LNCAP (cell line): ENCODE data around the gene GPD1L.

ENCODE experiments used
- TF ChIP-seq, protein P1 (sequence below): fragments of 450-650 bp; IDR thresholded peaks from 2 replicates; pipeline ENCODE4 v1.5.1; 2017; ENCODE audit warnings: mild to moderate bottlenecking

GPD1L gene

DNA sequence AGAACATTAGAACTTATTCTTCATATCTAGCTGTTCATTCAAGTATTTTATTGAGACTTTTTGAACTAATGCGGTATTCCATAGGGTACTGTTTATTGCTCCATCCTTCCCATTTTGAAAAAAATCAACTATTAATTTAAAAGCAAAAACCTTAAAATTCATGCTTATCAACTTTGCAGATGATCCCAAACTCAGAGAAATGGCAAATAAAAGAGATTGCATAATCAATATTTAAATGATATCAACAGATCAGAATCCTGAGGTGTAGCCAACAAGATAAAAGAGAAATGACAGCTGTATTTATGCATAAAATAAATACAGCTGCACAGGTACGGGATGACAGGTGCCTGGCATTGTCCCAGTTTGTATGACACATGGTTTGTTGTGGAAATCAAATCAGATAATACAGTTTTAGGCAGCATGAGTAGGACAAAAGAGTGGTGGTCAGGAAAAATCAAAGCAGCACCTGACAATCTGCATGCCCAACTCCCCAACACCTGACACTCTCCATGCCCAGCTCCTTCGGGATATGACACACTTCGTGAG lies 89.6 kb downstream of the GPD1L start:
- TF ChIP-seq, protein P1, sequence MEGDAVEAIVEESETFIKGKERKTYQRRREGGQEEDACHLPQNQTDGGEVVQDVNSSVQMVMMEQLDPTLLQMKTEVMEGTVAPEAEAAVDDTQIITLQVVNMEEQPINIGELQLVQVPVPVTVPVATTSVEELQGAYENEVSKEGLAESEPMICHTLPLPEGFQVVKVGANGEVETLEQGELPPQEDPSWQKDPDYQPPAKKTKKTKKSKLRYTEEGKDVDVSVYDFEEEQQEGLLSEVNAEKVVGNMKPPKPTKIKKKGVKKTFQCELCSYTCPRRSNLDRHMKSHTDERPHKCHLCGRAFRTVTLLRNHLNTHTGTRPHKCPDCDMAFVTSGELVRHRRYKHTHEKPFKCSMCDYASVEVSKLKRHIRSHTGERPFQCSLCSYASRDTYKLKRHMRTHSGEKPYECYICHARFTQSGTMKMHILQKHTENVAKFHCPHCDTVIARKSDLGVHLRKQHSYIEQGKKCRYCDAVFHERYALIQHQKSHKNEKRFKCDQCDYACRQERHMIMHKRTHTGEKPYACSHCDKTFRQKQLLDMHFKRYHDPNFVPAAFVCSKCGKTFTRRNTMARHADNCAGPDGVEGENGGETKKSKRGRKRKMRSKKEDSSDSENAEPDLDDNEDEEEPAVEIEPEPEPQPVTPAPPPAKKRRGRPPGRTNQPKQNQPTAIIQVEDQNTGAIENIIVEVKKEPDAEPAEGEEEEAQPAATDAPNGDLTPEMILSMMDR = no peak

GRCh38 chr3:32197991-32198390 lies 91.6 kb downstream of the GPD1L start:
- TF ChIP-seq, protein P1 = no peak

DNA sequence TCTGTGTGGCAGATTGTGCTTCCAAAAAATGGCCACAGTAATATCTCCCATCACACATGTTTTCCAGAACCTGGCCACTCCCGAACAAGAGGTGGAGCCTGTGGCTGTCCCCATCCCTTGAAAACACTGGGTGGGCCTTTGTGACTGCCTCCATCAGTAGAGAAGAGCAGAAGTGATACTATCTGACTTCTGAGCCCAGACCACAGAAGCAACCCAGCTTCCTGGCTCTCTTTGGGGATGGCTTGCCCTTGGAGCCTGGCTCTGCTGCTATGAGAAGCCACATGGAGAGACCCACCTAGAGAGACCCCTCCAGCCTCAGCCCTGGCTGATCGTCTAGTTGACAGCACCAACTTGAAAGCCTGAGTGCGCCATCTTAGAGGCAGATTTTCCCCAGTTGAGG lies 92.3 kb downstream of the GPD1L start:
- TF ChIP-seq, protein P1 = no peak

DNA sequence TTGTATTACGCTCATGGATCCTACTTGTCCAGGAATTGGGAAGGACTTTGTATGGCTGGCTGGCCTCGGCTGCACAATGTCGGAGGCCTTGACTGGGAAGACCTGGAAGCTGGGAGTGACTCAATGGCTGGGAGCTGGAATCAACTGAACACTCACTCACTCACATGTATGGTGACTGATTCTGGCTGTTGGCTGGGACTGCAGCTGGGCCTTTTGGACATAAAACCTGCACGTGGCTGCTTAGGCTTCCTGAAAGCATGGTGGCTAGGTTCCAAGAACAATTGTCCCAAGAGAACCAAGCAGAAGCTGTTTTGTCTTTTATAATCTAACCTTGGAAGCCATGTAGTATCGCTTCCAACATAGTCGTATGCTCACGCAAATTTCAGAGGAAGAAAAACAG lies 94.1 kb downstream of the GPD1L start:
- TF ChIP-seq, protein P1 = no peak

DNA sequence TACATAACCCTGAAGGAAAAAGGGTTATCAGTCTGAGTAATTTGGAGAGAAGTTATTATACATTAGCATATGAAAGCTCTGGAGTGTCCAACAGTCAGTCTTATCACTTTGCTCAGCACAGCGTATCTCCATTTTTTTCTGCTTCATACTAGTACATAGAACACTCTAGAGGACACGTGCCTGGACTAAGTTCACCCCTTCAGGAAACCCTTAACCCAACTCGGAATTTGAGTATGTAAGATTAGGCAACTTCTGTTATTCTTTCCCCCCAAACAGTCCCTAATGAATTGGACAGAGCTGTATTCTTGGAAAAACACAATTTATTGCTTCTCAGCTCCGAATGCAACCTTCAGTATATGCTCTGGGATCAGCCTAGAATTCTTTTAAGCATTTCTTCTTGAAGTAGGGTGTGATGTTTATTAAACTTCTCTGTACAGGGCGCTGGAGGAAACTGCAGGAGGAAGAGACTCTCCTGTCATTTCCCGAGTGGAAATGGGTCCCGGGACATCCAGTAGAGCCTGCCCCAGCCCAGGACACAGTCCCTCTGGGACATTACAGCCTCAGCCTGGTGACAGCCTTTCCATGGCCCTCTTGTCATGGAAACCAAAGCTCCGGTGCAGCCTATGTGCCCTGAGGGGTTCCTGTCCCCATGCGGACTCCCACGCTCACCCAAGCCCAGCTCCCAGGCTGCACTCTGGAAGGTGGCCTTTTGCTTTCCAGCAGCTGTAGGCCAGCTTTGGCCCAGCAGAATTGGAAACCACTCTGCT lies 94.8 kb downstream of the GPD1L start:
- TF ChIP-seq, protein P1 = no peak

DNA sequence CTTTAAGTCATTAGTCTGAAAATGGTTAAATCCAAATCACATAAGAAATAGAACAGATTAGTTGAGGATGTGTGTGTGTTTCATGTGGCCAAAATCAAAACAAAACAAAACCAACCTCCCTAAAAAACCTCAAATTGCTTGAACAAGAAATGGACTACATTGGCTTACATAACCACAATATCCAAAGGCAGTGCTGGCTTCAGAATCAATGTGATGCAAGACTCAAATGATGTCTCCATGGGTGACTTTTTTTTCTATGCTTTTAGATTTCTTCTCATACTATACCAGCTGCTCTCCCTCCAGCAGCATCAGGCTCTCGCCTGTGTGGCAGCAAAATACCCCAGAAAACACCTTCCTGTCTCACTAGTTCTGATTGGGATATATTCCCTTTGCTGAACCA lies 96.1 kb downstream of the GPD1L start:
- TF ChIP-seq, protein P1 = no peak

- TF ChIP-seq, protein P1 = no peak
Measured at GRCh38 chr3:32203854-32204253, 97.4 kb downstream of the GPD1L start.
